Measurements from ENCODE around the gene RANBP10.

RANBP10 gene

DNA sequence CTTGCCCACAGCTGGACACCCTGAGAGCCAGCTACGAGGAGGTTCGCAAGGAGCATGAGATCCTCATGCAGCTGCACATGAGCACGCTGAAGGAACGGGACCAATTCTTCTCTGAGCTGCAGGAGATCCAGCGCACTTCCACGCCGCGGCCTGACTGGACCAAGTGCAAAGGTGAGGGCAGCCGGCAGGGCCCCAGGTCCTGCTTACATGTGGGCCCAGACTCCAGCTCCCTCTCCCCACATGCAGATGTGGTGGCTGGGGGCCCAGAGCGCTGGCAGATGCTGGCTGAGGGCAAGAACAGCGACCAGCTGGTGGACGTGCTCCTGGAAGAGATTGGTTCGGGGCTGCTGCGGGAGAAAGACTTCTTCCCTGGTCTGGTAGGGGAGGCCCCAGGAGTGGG, 19.5 kb upstream of the RANBP10 start:
- no peak for DNase-seq (ENCODE audit: low spot score)

- DNase-seq (ENCODE audit: low spot score): no peak
Observed at GRCh38 chr16:67825119-67825518, 18.8 kb upstream of the RANBP10 start.

GRCh38 chr16:67822511-67822910, 16.2 kb upstream of the RANBP10 start:
- DNase-seq (ENCODE audit: low spot score): no peak

- DNase-seq (ENCODE audit: low spot score): no peak
Observed at GRCh38 chr16:67820608-67821259, 14.4 kb upstream of the RANBP10 start.

DNA sequence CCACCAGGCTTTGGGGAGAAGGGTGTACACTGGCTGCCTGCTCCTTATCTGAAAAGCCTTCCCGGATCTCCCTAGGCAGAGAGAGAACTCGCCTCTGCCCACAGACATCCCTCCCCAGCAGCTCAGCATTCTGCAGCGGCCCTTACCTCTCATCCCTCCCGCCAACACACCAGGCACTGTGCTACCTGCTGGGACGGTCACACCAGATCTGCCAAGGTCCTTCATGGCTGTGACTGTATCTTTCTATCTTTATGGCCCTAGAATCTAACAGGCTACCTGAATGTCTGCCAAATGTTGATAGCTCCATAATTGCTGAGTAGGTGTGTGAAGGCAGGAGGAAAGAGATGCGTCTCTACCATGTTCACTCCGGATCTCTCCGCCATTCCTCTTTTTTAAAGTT, 8.2 kb upstream of the RANBP10 start:
- DNase-seq (ENCODE audit: low spot score): no peak

GRCh38 chr16:67811899-67812298, 5.5 kb upstream of the RANBP10 start:
- DNase-seq (ENCODE audit: low spot score): no peak

DNA sequence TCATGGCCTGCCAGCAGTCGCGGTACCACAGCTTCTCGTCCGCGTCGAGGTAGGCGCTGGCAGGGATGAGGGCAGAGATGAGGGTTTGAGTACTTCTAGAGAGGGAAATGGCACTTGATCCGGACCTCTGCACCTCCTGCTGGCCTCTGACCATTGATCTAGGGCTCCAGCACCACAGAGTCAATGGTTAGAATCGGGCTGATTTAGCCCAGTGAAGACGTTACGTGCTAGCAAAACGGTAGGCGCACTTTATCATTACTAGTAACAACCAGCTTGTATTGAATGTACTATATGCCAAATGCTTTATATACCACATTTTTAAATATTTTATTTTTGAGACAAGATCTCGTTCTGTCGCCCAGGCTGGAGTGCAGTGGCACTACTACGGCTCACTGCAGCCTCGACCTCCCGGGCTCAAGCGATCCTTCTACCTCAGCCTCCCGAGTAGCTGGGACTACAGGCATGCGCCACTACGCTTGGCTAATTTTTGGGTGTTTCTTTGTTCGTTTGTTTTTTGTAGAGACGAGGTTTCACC, 855 bp upstream of the RANBP10 start:
- DNase-seq (ENCODE audit: low spot score): no peak

DNA sequence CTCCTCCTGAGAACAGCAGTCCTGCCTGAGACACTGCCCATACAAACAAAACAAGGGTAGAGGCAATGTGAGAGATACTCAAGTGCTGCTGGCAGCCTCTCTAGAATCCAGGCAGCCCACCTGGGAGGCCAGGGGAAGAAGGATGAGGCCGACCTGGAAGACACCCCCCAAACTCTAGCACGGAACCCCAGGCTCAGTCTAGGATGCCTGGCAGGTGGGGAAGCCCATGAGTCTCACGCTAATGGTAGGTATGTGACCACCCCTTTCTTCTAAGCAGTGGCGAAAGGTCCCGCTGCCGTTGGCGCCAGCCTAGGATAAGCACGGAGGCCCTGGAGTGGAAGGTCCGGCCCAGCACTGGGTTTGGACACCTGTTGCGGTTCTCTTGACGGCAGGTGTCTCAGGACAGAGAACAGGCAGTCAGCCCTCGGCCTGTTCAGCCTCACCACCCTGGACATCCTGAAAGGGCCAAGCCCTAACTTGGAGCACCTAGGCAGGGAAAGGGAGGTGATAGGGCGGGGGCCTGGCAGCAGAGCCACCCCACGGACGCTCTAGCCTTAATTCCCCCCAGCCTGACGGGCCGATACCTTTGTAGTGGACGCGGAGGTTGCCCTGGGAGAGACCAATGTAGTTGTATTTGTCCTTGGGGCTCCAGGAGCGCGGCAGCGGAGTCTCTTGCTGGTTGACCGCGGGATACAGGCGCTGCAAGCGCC, 487 bp downstream of the RANBP10 start:
- DNase-seq (ENCODE audit: low spot score): no peak

- DNase-seq (ENCODE audit: low spot score): no peak
Observed at GRCh38 chr16:67804853-67805542, 1.4 kb downstream of the RANBP10 start.

DNA sequence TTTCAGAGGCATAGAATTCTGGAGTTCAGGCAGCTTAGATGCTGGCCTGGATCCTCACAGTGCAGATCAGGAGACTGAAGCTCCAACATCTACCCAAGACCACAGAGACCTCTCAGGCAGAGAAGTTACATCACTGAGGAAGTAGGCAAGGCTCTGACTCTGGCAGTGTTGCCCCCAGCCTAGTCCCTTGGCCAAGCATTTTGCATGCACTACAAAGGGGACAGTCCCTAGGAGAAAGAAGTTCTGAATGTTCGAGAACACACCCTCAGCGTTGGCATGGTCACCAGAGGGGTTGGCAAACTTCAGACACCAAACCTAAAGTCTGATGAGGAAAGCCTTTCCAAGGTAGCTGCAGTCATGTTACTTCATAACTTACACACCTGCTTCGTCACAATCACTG, 2.5 kb downstream of the RANBP10 start:
- no peak for DNase-seq (ENCODE audit: low spot score)

- DNase-seq (ENCODE audit: low spot score): no peak
Observed at GRCh38 chr16:67801883-67802282, 4.5 kb downstream of the RANBP10 start.

DNA sequence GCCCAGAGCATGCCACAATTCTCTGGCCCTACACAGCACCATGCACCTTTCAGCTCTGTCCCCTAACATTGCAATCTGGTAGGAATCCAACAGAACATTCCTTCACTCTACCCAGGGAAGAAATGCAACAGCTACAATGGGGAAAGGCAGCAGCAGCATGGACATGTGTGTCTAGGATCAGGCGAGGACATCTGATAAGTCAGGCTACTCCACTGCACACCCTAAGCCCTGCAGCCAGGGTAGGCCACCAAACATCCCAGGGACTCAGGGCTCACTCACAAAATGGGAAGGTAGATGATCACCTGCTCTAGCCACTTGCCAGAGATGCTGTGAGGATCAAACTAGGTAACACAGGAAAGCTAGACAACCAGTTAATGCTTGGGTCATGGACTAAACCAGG, 5.1 kb downstream of the RANBP10 start:
- DNase-seq (ENCODE audit: low spot score): no peak

GRCh38 chr16:67800338-67800926, 5.9 kb downstream of the RANBP10 start:
- no peak for DNase-seq (ENCODE audit: low spot score)

GRCh38 chr16:67796099-67796718, 10.2 kb downstream of the RANBP10 start:
- DNase-seq (ENCODE audit: low spot score): no peak

- no peak for DNase-seq (ENCODE audit: low spot score)
Observed at GRCh38 chr16:67790071-67790470, 16.3 kb downstream of the RANBP10 start.

DNA sequence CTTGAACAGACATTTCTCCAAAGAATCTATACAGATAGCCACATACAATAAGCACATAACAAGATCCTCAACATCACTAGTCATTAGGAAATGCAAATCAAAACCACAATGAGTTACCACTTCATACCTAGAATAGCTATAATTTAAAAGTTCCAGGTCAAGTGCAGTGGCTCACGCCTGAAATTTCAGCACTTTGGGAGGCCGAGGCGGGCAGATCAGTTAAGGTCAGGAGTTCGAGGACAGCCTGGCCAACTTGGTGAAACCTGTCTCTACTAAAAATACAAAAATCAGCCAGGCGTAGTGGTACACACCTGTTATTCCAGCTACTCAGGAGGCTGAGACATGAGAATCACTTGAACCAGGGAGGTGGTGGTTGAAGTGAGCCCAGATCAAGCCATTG, 19.9 kb downstream of the RANBP10 start:
- no peak for DNase-seq (ENCODE audit: low spot score)

- no peak for DNase-seq (ENCODE audit: low spot score)
Observed at GRCh38 chr16:67783353-67783725, 23.0 kb downstream of the RANBP10 start.

- no peak for DNase-seq (ENCODE audit: low spot score)
Observed at GRCh38 chr16:67782567-67783352, 23.6 kb downstream of the RANBP10 start.

- DNase-seq (ENCODE audit: low spot score): no peak
Observed at GRCh38 chr16:67781565-67781921, 24.8 kb downstream of the RANBP10 start.

DNA sequence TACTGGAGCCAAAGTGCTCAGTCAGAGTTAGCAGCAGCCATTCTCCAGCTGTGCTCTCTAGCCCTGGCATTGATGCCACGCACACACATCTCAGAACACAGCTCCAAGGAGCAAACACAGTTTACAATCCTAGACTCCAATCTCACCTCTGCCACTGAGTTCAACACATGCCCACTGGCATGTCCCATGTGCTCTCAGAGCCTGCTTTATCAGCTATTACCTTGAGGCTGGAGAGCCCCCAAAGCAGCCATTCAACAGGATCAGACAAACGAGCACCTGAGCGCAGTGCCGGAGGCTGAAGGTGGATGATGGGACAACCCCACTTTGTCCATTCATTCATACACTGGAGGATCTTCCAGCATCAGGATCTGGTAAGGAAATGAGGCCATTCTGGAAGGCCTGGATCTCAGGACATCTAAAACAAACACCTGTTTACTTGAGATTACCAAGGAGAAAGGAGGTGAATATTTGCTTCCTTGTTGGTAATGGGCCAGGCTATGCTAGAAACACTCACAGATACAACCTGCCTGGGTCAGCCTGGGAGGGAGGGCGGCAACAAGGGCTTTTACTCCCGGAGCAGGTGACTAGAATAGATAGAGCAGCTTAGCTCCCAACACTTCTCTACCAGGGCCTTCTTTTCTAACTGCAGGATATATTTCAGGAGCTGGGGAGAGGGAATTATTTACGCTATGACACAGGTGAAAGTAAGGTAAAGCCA, 25.4 kb downstream of the RANBP10 start:
- DNase-seq (ENCODE audit: low spot score): no peak

Data from globus pallidus (tissue), 1 donor.